Astrocyte of the cerebellum (primary cell): Measurements from ENCODE around the gene ADD1.

Experiments used
- DNase-seq: peaks from one replicate; pipeline ENCODE4 v3.0.0-alpha.2; 2011; ENCODE audit warnings: low read depth
- H3K4me3 ChIP-seq: 2 replicates; pipeline ENCODE4 v1.5.1; 2011; ENCODE audit warnings: mild to moderate bottlenecking, low read depth, low read length, moderate library complexity
- CTCF ChIP-seq: IDR thresholded peaks from 2 replicates; pipeline ENCODE4 v1.5.1; 2012; ENCODE audit warnings: low read length, low read depth, moderate library complexity, mild to moderate bottlenecking; ENCODE audit errors: missing control alignments
- in situ Hi-C: cut with HindIII; loops from 2 replicates; pipeline ENCODE4 v1.10.0; 2017; ENCODE audit warnings: low sequenced_read_pairs

ADD1 gene

DNA sequence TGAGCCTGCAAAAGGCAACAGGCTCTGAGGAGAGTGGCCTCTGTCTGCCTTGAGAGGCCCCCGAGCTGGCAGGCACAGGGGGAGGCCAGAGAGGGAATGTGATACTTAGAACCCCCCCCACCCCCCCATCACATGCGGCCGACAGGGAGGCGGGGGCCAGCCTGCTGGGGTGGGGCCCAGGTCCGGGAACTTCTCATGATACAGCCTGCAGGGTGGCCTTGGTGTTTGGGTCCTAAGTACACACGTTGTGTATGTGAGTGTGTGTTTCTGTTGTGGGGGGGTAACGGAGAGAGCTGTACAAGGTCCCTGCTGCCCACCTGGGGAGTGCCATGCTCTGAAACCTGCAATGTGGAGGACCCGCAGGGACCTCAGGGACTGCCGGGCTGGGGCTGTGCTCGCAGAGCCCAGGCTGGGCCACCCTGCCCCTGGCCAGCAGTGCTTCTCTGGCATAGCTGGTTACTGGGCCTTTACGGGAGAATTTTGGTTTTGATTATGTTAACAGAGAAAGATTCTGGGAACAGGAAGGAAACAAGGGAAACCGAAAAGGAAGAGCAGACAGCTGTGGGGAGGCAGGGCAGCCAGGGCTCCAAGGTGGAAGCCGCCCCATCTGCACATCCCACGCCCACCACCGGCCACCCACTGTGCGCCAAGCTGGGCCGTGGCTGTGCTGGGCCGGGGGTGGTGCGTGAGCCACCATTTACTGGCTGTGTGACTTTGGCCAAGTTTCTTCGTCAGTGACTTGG is 30.9 kb upstream of the ADD1 start:
- in situ Hi-C loops: no loop called here
- TF ChIP-seq CTCF: no peak
- peak overlapping the region; percentile 1 for H3K4me3 ChIP-seq
- no peak for DNase-seq

GRCh38 chr4:2813446-2814405 is 29.9 kb upstream of the ADD1 start:
- no peak for TF ChIP-seq CTCF
- in situ Hi-C loops: no loop called here
- H3K4me3 ChIP-seq: no peak overlapping the region
- no peak for DNase-seq

DNA sequence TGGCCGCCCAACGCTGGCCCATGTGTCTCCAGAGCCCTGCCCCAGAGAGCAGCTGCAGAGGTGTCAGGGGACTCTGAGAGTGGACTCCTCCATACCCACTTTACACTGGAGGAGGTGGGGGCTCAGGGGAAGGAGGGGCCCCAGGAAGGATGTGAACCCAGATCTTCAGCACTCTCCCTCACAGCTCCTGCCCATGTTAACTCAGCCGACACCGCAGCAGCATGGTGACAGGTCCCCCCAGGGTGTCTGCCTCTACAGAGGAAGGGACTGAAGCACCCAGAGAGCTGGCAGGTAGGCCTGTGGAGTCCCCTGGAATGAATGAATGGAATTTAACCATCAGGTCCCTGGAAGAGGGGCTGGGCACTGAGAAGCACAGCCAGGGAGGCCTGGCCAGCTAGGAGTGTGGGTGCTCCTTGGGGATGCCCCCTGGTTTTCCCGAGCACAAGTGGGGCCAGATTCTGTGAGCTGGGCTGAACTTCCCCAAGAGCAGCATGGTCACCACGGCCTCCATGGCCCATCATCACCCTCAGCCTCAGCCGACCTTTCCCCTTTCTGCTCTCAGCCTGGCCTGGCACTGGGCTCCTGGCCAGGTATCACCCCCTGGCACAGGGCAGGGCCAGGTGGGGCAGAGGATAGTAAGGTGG is 28.9 kb upstream of the ADD1 start:
- TF ChIP-seq CTCF: no peak
- in situ Hi-C loops: no loop called here

DNA sequence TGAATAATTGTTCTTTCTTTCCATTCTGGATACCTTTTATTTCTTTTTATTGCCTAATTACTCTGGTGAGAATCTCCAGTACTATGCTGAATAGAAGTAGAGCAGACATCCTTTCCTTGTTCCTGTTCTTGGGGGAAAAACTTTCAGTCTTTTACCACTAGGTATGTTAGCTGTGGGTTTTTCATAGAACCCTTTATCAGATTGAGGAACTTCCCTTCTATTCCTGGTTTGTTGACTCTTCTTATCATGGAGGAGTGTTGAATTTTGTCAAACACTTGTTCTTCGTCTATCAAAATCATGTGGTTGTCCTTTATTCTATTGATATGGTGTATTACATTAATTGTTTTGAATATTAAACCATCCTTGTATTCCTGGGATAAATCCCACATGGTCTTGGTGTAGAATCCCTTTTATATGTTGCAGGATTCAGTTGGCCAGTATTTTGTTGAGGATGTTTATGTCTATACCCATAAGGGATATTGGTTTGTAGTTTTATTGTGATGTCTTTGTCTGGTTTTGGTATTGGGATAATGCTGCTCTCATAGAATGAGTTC is 27.2 kb upstream of the ADD1 start:
- no peak for DNase-seq
- no peak overlapping the region for H3K4me3 ChIP-seq
- in situ Hi-C loops: no loop called here
- no peak for TF ChIP-seq CTCF

More for the DNA sequence above, 28.9 kb upstream of the ADD1 start:
- H3K4me3 ChIP-seq: no peak overlapping the region
- DNase-seq: no peak

DNA sequence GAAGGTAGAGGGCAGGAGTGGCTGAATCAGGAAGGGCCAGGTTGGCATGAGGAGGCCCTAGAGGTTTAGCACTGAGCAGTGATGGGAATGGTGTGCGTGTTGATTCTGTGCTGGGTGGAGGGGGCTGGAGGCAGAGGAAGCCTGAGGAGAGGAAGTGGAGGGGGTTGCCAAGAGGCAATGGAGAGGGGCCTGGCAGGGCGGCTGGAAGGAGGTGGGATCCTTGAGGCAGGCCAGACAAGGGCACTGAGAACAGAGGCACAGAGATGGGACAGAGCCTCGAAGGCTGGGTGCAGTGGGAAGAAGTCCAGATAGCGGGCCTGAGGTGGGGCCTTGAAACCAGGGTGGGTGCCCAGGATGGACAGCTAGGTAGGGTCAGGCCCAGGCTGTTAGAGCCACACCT is 26.5 kb upstream of the ADD1 start:
- no peak for TF ChIP-seq CTCF
- no peak for DNase-seq
- in situ Hi-C loops: no loop called here
- no peak overlapping the region for H3K4me3 ChIP-seq

GRCh38 chr4:2817701-2818350 is 25.8 kb upstream of the ADD1 start:
- DNase-seq: no peak
- TF ChIP-seq CTCF: no peak
- in situ Hi-C loops: no loop called here
- peak overlapping the region; percentile 51 for H3K4me3 ChIP-seq
